ENCODE measurements around the gene FOXP1.

The FOXP1 gene

GRCh38 chr3:70970171-70970570, 613.4 kb downstream of the FOXP1 start:
- no peak for DNase-seq (ENCODE audit: low read depth)

GRCh38 chr3:70963431-70964275, 619.9 kb downstream of the FOXP1 start:
- no peak for DNase-seq (ENCODE audit: low read depth)

GRCh38 chr3:70959506-70960291, 623.8 kb downstream of the FOXP1 start:
- no peak for DNase-seq (ENCODE audit: low read depth)

GRCh38 chr3:70952033-70952747, 631.3 kb downstream of the FOXP1 start:
- no peak for DNase-seq (ENCODE audit: low read depth)

GRCh38 chr3:70951316-70951715, 632.2 kb downstream of the FOXP1 start:
- DNase-seq (ENCODE audit: low read depth): no peak

- DNase-seq (ENCODE audit: low read depth): no peak
Observed at GRCh38 chr3:70947579-70947978, 635.9 kb downstream of the FOXP1 start.

- no peak for DNase-seq (ENCODE audit: low read depth)
Observed at GRCh38 chr3:70943886-70944285, 639.6 kb downstream of the FOXP1 start.

GRCh38 chr3:70933105-70933810, 650.3 kb downstream of the FOXP1 start:
- DNase-seq (ENCODE audit: low read depth): no peak

GRCh38 chr3:70930066-70930465, 653.5 kb downstream of the FOXP1 start:
- no peak for DNase-seq (ENCODE audit: low read depth)

- no peak for DNase-seq (ENCODE audit: low read depth)
Observed at GRCh38 chr3:70927239-70927638, 656.3 kb downstream of the FOXP1 start.

GRCh38 chr3:70926835-70927234, 656.7 kb downstream of the FOXP1 start:
- DNase-seq (ENCODE audit: low read depth): no peak

- DNase-seq (ENCODE audit: low read depth): no peak
Observed at GRCh38 chr3:70919661-70920060, 663.9 kb downstream of the FOXP1 start.

- DNase-seq (ENCODE audit: low read depth): no peak
Observed at GRCh38 chr3:70919091-70919490, 664.4 kb downstream of the FOXP1 start.

GRCh38 chr3:70916375-70917055, 667.0 kb downstream of the FOXP1 start:
- no peak for DNase-seq (ENCODE audit: low read depth)

- DNase-seq (ENCODE audit: low read depth): no peak
Observed at GRCh38 chr3:70914862-70915261, 668.7 kb downstream of the FOXP1 start.

GRCh38 chr3:70911719-70912118, 671.8 kb downstream of the FOXP1 start:
- no peak for DNase-seq (ENCODE audit: low read depth)

- no peak for DNase-seq (ENCODE audit: low read depth)
Observed at GRCh38 chr3:70905491-70905890, 678.0 kb downstream of the FOXP1 start.
